Prostate gland (tissue), 2 donors: ENCODE measurements around the gene BAIAP2.

Experiments used
- POLR2A ChIP-seq: fragments of 450-650 bp; IDR thresholded peaks from one replicate; pipeline ENCODE4 v1.6.1; 2016; ENCODE audit warnings: antibody characterized with exemption, mild to moderate bottlenecking
- POLR2AphosphoS5 ChIP-seq: sonication (generic); formaldehyde crosslinking; IDR thresholded peaks from one replicate; pipeline ENCODE4 v1.6.1; 2017; ENCODE audit warnings: antibody characterized with exemption
- TF ChIP-seq, protein P1 (sequence below), 4 experiments: fragments of 200-600 bp in 2 of 4; fragments of 450-650 bp in 2 of 4; sonication (generic) in 2 of 4; IDR thresholded peaks; 1 replicate in 3 of 4; 2 replicates in 1 of 4; pipeline ENCODE4 v1.5.1; 2016 to 2019; ENCODE audit warnings: antibody characterized with exemption in 4 of 4, mild to moderate bottlenecking in 2 of 4, moderate library complexity in 2 of 4

- TF ChIP-seq, protein P1, sequence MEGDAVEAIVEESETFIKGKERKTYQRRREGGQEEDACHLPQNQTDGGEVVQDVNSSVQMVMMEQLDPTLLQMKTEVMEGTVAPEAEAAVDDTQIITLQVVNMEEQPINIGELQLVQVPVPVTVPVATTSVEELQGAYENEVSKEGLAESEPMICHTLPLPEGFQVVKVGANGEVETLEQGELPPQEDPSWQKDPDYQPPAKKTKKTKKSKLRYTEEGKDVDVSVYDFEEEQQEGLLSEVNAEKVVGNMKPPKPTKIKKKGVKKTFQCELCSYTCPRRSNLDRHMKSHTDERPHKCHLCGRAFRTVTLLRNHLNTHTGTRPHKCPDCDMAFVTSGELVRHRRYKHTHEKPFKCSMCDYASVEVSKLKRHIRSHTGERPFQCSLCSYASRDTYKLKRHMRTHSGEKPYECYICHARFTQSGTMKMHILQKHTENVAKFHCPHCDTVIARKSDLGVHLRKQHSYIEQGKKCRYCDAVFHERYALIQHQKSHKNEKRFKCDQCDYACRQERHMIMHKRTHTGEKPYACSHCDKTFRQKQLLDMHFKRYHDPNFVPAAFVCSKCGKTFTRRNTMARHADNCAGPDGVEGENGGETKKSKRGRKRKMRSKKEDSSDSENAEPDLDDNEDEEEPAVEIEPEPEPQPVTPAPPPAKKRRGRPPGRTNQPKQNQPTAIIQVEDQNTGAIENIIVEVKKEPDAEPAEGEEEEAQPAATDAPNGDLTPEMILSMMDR (IDR thresholded peaks at IDR 0.05) = no peak
- no peak for TF ChIP-seq POLR2A
- TF ChIP-seq POLR2AphosphoS5 = peak; percentile 29
Measured at GRCh38 chr17:81069135-81069645, 34.2 kb downstream of the BAIAP2 start.
